Measurements from ENCODE around the gene AKAP8. TPM values are rescaled to one million over a fixed set of nuclear protein-coding genes. Genes with fewer than 3 reads are reported as not detected.
"Not testable (repeated sequence)": the region's sequence is repeated elsewhere in the genome, so short reads cannot be mapped to it uniquely, and the experiment has no call there.

AKAP8 gene
- total RNA-seq, 4 donors from 2014 or later, result 28.8 to 53.1 (median 34.8) TPM

GRCh38 chr19:15412832-15413231 is 33.2 kb upstream of the AKAP8 start:
- DNase-seq (ENCODE audit: low spot score in 2 of 2), result no peak
- intact Hi-C loops (cut with DNase I; ENCODE audit: low total_unique reads), result no loop called here
- 71 to 74% methylated on average over 4 of the region's 4 CpGs for WGBS, 2 donors
- H3K4me3 ChIP-seq (ENCODE audit: low read depth, poor library complexity, severe bottlenecking), result no peak overlapping the region
- TF ChIP-seq CTCF (IDR thresholded peaks at IDR 0.05) (no peak), POLR2A (IDR thresholded peaks at IDR 0.05) (no peak)

- DNase-seq (ENCODE audit: low spot score in 2 of 2), result peak in 1 of 2 donors; percentile 67
- 83 to 91% methylated on average over 2 of the region's 2 CpGs for WGBS, 2 donors
- intact Hi-C loops (cut with DNase I; ENCODE audit: low total_unique reads), result not testable (repeated sequence)
Measured at GRCh38 chr19:15411351-15411750, 31.8 kb upstream of the AKAP8 start.

GRCh38 chr19:15404780-15405211 is 25.2 kb upstream of the AKAP8 start:
- 50 to 67% methylated on average over 3 of the region's 3 CpGs for WGBS, 2 donors
- H3K4me3 ChIP-seq (ENCODE audit: low read depth, poor library complexity, severe bottlenecking), result no peak overlapping the region
- intact Hi-C loops (cut with DNase I; ENCODE audit: low total_unique reads), result no loop called here
- TF ChIP-seq POLR2A (IDR thresholded peaks at IDR 0.05) (no peak), CTCF (IDR thresholded peaks at IDR 0.05) (no peak)
- no peak for DNase-seq (ENCODE audit: low spot score in 2 of 2)

More at GRCh38 chr19:15411351-15411750, 31.8 kb upstream of the AKAP8 start:
- not testable (repeated sequence) for H3K4me3 ChIP-seq (ENCODE audit: low read depth, poor library complexity, severe bottlenecking)

GRCh38 chr19:15404097-15404779 is 24.7 kb upstream of the AKAP8 start:
- no peak for DNase-seq (ENCODE audit: low spot score in 2 of 2)
- WGBS, 2 donors, result 76 to 88% methylated on average over 7 of the region's 7 CpGs
- TF ChIP-seq POLR2A (IDR thresholded peaks at IDR 0.05) (no peak), CTCF (IDR thresholded peaks at IDR 0.05) (no peak)
- intact Hi-C loops (cut with DNase I; ENCODE audit: low total_unique reads), result no loop called here
- no peak overlapping the region for H3K4me3 ChIP-seq (ENCODE audit: low read depth, poor library complexity, severe bottlenecking)

- WGBS, 2 donors, result 92 to 93% methylated on average over 10 of the region's 10 CpGs
- H3K4me3 ChIP-seq (ENCODE audit: low read depth, poor library complexity, severe bottlenecking), result no peak overlapping the region
- no peak for DNase-seq (ENCODE audit: low spot score in 2 of 2)
Measured at GRCh38 chr19:15403151-15403531, 23.6 kb upstream of the AKAP8 start.

More at GRCh38 chr19:15403151-15403531, 23.6 kb upstream of the AKAP8 start:
- intact Hi-C loops (cut with DNase I; ENCODE audit: low total_unique reads), result no loop called here
- no peak for TF ChIP-seq CTCF (IDR thresholded peaks at IDR 0.05)
- no peak for TF ChIP-seq POLR2A (IDR thresholded peaks at IDR 0.05)
